ENCODE data around the gene MLYCD. TPM values are rescaled to one million over a fixed set of nuclear protein-coding genes. Genes with fewer than 3 reads are reported as not detected.

Gene MLYCD
- polyA plus RNA-seq: 0.92 to 1.6 TPM (median 1.2 TPM) in 3 replicates
- 1.3 TPM for polyA plus RNA-seq (2011; ENCODE audit: low read depth)
- polyA plus RNA-seq (2011; cell fraction: cytosol; rRNA removed): 0.78 and 1.0 TPM in 2 replicates
- polyA plus RNA-seq (2011; cell fraction: nucleus; rRNA removed): 2.9 and 3.5 TPM in 2 replicates
- 1.1 and 1.7 TPM in 2 replicates for polyA plus RNA-seq (2012; ENCODE audit: low replicate concordance)
- 1.2 to 4.8 TPM (median 1.9 TPM) in 3 replicates for polyA minus RNA-seq
- 0.96 TPM for polyA minus RNA-seq (2011; cell fraction: cytosol; rRNA and poly(A)+ RNA removed)
- 1.9 and 3.3 TPM in 2 replicates for polyA minus RNA-seq (2011; cell fraction: nucleus; rRNA and poly(A)+ RNA removed)

GRCh38 chr16:83898463-83899271 is at the start of gene MLYCD:
TSS of gene MLYCD (plus strand) at chr16:83899115. CDS start at chr16:83899145, 30 bp downstream.
- Histone ChIP-seq H3K79me2 (ENCODE audit: control insufficient read depth, insufficient read depth, low read length) (no peaks in the 10 kb centered on the region), H3K9ac (ENCODE audit: control insufficient read depth, extremely low read depth, insufficient read depth, low read length) (peak within 1 kb of the TSS; percentile 64), H3K27ac (ENCODE audit: control insufficient read depth, insufficient read depth, low read length) (no peak within 1 kb of the TSS), H3K4me1 (ENCODE audit: control insufficient read depth, extremely low read depth, insufficient read depth, low read length) (peaks cover 8% of the 10 kb centered on the region), H3K36me3 (ENCODE audit: control insufficient read depth in 2 of 2, extremely low read depth in 1 of 2, insufficient read depth in 2 of 2, low read length in 2 of 2) (no peaks in the 10 kb centered on the region), H3K4me3 (ENCODE audit: control insufficient read depth in 2 of 3, extremely low read depth in 1 of 3, insufficient read depth in 2 of 3, low read depth in 1 of 3, low read length in 3 of 3) (peak within 1 kb of the TSS; percentile 51 to 75 (median 61)), H3K4me2 (ENCODE audit: control insufficient read depth, extremely low read depth, insufficient read depth, low read depth, low read length) (peak within 1 kb of the TSS; percentile 90), H2AFZ (ENCODE audit: control insufficient read depth, low read length) (peak within 1 kb of the TSS; percentile 80), H3K9me3 (ENCODE audit: control insufficient read depth, low read depth, low read length) (no peaks in the 10 kb centered on the region), H3K9me1 (ENCODE audit: control insufficient read depth, extremely low read depth, insufficient read depth, low read length) (no peaks in the 10 kb centered on the region), H4K20me1 (ENCODE audit: control insufficient read depth, extremely low read depth, insufficient read depth, low read length) (no peaks in the 10 kb centered on the region), H3K27me3 (ENCODE audit: control insufficient read depth, extremely low read depth, insufficient read depth, low read length) (no peaks in the 10 kb centered on the region)
- TF ChIP-seq, protein P1, sequence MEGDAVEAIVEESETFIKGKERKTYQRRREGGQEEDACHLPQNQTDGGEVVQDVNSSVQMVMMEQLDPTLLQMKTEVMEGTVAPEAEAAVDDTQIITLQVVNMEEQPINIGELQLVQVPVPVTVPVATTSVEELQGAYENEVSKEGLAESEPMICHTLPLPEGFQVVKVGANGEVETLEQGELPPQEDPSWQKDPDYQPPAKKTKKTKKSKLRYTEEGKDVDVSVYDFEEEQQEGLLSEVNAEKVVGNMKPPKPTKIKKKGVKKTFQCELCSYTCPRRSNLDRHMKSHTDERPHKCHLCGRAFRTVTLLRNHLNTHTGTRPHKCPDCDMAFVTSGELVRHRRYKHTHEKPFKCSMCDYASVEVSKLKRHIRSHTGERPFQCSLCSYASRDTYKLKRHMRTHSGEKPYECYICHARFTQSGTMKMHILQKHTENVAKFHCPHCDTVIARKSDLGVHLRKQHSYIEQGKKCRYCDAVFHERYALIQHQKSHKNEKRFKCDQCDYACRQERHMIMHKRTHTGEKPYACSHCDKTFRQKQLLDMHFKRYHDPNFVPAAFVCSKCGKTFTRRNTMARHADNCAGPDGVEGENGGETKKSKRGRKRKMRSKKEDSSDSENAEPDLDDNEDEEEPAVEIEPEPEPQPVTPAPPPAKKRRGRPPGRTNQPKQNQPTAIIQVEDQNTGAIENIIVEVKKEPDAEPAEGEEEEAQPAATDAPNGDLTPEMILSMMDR (optimal IDR thresholded peaks at IDR 0.05 in 1 of 3, IDR thresholded peaks at IDR 0.05 in 1 of 3, conservative IDR thresholded peaks at IDR 0.05 in 1 of 3; ENCODE audit: extremely low read depth in 1 of 3, insufficient read depth in 2 of 3, low read length in 3 of 3): no peak
- TF ChIP-seq EZH2 (IDR thresholded peaks at IDR 0.05; ENCODE audit: low read length): no peak
- FAIRE-seq (no peak), DNase-seq (ENCODE audit: low read depth, low spot score) (no peak)
- dilution Hi-C loops (cut with MboI; ENCODE audit: extremely low pct_ligation_motif_present, low sequenced_read_pairs): no loop called here

DNA sequence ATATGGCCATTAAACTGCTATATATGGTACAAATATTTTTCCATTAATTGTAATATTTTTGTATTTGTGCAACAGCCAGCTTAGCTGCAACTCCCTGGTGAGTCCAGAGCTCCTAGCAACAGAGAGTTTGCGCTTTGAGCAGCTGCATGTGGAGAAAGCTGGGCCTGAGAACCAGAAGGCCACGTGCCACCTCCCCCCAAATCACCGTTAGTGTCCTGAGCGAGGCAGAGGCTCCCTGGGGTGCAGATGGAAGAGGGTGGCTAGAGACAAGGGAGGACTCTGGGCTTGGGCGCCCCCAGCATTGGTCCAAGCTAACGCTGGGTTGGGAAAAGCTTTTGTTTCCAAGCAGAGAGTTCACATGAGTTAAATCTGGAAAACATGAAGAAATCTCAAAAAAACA is 49.5 kb upstream of the MLYCD start:
- no peak for FAIRE-seq
- H3K9me3 ChIP-seq (ENCODE audit: control insufficient read depth, low read depth, low read length): no peaks in the 10 kb centered on the region
- TF ChIP-seq, protein P1 (optimal IDR thresholded peaks at IDR 0.05 in 1 of 3, IDR thresholded peaks at IDR 0.05 in 1 of 3, conservative IDR thresholded peaks at IDR 0.05 in 1 of 3; ENCODE audit: extremely low read depth in 1 of 3, insufficient read depth in 2 of 3, low read length in 3 of 3): no peak
- no peak for TF ChIP-seq EZH2 (IDR thresholded peaks at IDR 0.05; ENCODE audit: low read length)
- no peaks in the 10 kb centered on the region for H3K9me1 ChIP-seq (ENCODE audit: control insufficient read depth, extremely low read depth, insufficient read depth, low read length)
- dilution Hi-C loops (cut with MboI; ENCODE audit: extremely low pct_ligation_motif_present, low sequenced_read_pairs): no loop called here
- no peaks in the 10 kb centered on the region for H4K20me1 ChIP-seq (ENCODE audit: control insufficient read depth, extremely low read depth, insufficient read depth, low read length)
- no peaks in the 10 kb centered on the region for H3K27me3 ChIP-seq (ENCODE audit: control insufficient read depth, extremely low read depth, insufficient read depth, low read length)
- H3K4me3 ChIP-seq (ENCODE audit: control insufficient read depth in 2 of 3, extremely low read depth in 1 of 3, insufficient read depth in 2 of 3, low read depth in 1 of 3, low read length in 3 of 3): no peak overlapping the region
- no peaks in the 10 kb centered on the region for H3K79me2 ChIP-seq (ENCODE audit: control insufficient read depth, insufficient read depth, low read length)
- no peaks in the 10 kb centered on the region for H3K4me1 ChIP-seq (ENCODE audit: control insufficient read depth, extremely low read depth, insufficient read depth, low read length)
- no peak overlapping the region for H3K4me2 ChIP-seq (ENCODE audit: control insufficient read depth, extremely low read depth, insufficient read depth, low read depth, low read length)
- H2AFZ ChIP-seq (ENCODE audit: control insufficient read depth, low read length): no peak overlapping the region
- H3K27ac ChIP-seq (ENCODE audit: control insufficient read depth, insufficient read depth, low read length): no peak overlapping the region
- no peak overlapping the region for H3K9ac ChIP-seq (ENCODE audit: control insufficient read depth, extremely low read depth, insufficient read depth, low read length)
- H3K36me3 ChIP-seq (ENCODE audit: control insufficient read depth in 2 of 2, extremely low read depth in 1 of 2, insufficient read depth in 2 of 2, low read length in 2 of 2): no peaks in the 10 kb centered on the region
- no peak for DNase-seq (ENCODE audit: low read depth, low spot score)
